SH-SY5Y (cell line): Measurements from ENCODE around the gene CAMK2A.

Experiments used
- GATA2 ChIP-seq: IDR thresholded peaks from 2 replicates; pipeline ENCODE4 v1.6.1; 2011; ENCODE audit warnings: mild to moderate bottlenecking, low read depth, low read length
- GATA3 ChIP-seq: IDR thresholded peaks from 2 replicates; pipeline ENCODE4 v1.6.1; 2011; ENCODE audit warnings: low read depth, mild to moderate bottlenecking, low read length, moderate library complexity

- TF ChIP-seq GATA2 (no peak), GATA3 (no peak)
These were observed 58.7 kb downstream of the CAMK2A start for GRCh38 chr5:150230842-150231241.
